Bronchial epithelial cell (primary cell): ENCODE measurements around the gene EML6. TPM values are rescaled to one million over a fixed set of nuclear protein-coding genes. Genes with fewer than 3 reads are reported as not detected.
A peak's percentile ranks its signal among the peaks of the same experiment; 100 is the strongest.

Experiments
- DNase-seq: peaks from one replicate; pipeline ENCODE4 v3.0.0-alpha.2; 2010; ENCODE audit warnings: low read depth
- FAIRE-seq: peaks from 2 replicates; lab custom pipeline; 2011; peaks lifted over from hg19 to GRCh38; lab: Jason Lieb, UNC
- H3K27me3 ChIP-seq: 2 replicates; pipeline ENCODE4 v1.5.1; 2011; ENCODE audit warnings: low read length; ENCODE audit not compliant: control insufficient read depth, insufficient read depth
- H3K36me3 ChIP-seq: 2 replicates; pipeline ENCODE4 v1.5.1; 2011; ENCODE audit warnings: low read length; ENCODE audit not compliant: control insufficient read depth, insufficient read depth
- H3K4me3 ChIP-seq: 2 replicates; pipeline ENCODE4 v1.5.1; 2011; ENCODE audit warnings: mild to moderate bottlenecking, low read depth, low read length, control low read depth
- CTCF ChIP-seq: IDR thresholded peaks from 2 replicates; pipeline ENCODE4 v1.5.1; 2011; ENCODE audit warnings: mild to moderate bottlenecking, moderate library complexity, low read length, control low read depth, inconsistent platforms; ENCODE audit not compliant: insufficient read depth, severe bottlenecking
- total RNA-seq: library from RNA; depleted of rRNA; stranded (reverse); fragments of >200 nt; gene quantifications from 2 replicates; pipeline ENCODE4 v1.2.1, GENCODE V29; 2014

The EML6 gene
- total RNA-seq, 1 donor from 2014 or later: 0.53 TPM

GRCh38 chr2:54997826-54998225 is 274.4 kb downstream of the EML6 start:
- Histone ChIP-seq H3K36me3 (no peaks in the 10 kb centered on the region), H3K27me3 (no peaks in the 10 kb centered on the region), H3K4me3 (no peak overlapping the region)
- no peak for TF ChIP-seq CTCF
- DNase-seq: no peak
- no peak for FAIRE-seq

- Histone ChIP-seq H3K36me3 (no peaks in the 10 kb centered on the region), H3K27me3 (no peaks in the 10 kb centered on the region), H3K4me3 (no peak overlapping the region)
- FAIRE-seq (no peak), DNase-seq (peak; percentile 44)
- no peak for TF ChIP-seq CTCF
Measured at GRCh38 chr2:54999182-54999581, 275.7 kb downstream of the EML6 start.

GRCh38 chr2:55000341-55000740 is 276.9 kb downstream of the EML6 start:
- no peak for TF ChIP-seq CTCF
- no peak for FAIRE-seq

GRCh38 chr2:55001716-55002115 is 278.3 kb downstream of the EML6 start:
- FAIRE-seq: no peak
- TF ChIP-seq CTCF: no peak

More at GRCh38 chr2:55000341-55000740, 276.9 kb downstream of the EML6 start:
- no peak for DNase-seq
- H3K27me3 ChIP-seq: no peaks in the 10 kb centered on the region
- no peak overlapping the region for H3K4me3 ChIP-seq
- H3K36me3 ChIP-seq: no peaks in the 10 kb centered on the region

GRCh38 chr2:55003706-55004639 is 280.5 kb downstream of the EML6 start:
- FAIRE-seq (no peak), DNase-seq (no peak)
- TF ChIP-seq CTCF: no peak
- Histone ChIP-seq H3K36me3 (no peaks in the 10 kb centered on the region), H3K27me3 (no peaks in the 10 kb centered on the region), H3K4me3 (no peak overlapping the region)

More at GRCh38 chr2:55001716-55002115, 278.3 kb downstream of the EML6 start:
- no peak overlapping the region for H3K4me3 ChIP-seq
- no peaks in the 10 kb centered on the region for H3K36me3 ChIP-seq
- no peak for DNase-seq
- H3K27me3 ChIP-seq: no peaks in the 10 kb centered on the region

GRCh38 chr2:55006306-55006705 is 282.8 kb downstream of the EML6 start:
- Histone ChIP-seq H3K4me3 (no peak overlapping the region), H3K36me3 (no peaks in the 10 kb centered on the region), H3K27me3 (no peaks in the 10 kb centered on the region)
- no peak for DNase-seq
- no peak for TF ChIP-seq CTCF
- no peak for FAIRE-seq
